ENCODE measurements around the gene PTPRT. TPM values are rescaled to one million over a fixed set of nuclear protein-coding genes. Genes with fewer than 3 reads are reported as not detected.

Gene PTPRT
- total RNA-seq, 1 experiment from 2014 or later = not detected

DNA sequence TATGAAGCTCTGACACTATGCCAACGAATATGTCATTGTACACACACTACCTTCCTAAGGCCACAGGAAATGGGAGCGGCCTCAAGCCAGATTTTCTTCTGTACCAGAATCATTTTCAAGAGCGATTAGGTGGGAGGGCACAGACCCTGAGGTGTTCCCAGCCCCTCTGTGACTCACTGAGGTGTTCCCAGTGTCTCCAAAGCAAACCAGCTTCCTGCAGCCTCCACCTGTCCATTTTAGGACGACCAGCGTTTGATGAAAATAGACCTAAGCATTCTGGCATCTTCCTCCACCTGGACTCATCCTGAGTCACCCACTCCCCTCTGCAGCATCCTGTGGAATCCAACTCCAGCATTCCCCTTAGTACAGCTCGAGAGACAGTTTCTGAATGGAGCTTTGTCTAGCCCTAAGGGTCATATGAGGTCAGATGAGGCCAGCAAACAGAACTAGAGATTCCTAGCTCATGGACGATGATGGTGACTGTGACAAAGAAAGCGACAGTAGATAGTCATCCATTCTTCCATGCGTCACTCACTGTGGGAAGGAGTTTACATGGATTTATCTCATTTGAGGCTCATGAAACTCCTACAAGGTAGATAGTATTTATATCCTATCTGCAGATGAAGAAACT is 203.4 kb downstream of the PTPRT start:
- DNase-seq (ENCODE audit: low read depth, low spot score) = no peak
- no peak for TF ChIP-seq SIN3A (IDR thresholded peaks at IDR 0.05; ENCODE audit: borderline replicate concordance, insufficient read depth, low read depth, low read length)
- no peak for TF ChIP-seq TCF7L2 (IDR thresholded peaks at IDR 0.05; ENCODE audit: low read depth, low read length)
- CTCF ChIA-PET = no interaction called here
- BruUV-seq (replicated peaks) = no TSS peak
- Histone ChIP-seq H3K27me3 (ENCODE audit: control insufficient read depth, insufficient read depth, low read length) (no peaks in the 10 kb centered on the region; the same call in 1 of the 2 replicates), H3K9me3 (ENCODE audit: control insufficient read depth, insufficient read depth, low read depth, low read length) (no peaks in the 10 kb centered on the region), H3K4me3 (ENCODE audit: low read depth in 2 of 2, low read length in 2 of 2) (no peak overlapping the region), H3K27ac (ENCODE audit: low read length) (no peak overlapping the region), H3K4me1 (ENCODE audit: control insufficient read depth, insufficient read depth, low read length) (no peaks in the 10 kb centered on the region), H3K36me3 (ENCODE audit: control insufficient read depth, insufficient read depth, low read length) (no peaks in the 10 kb centered on the region)
- ATAC-seq = no peak
- intact Hi-C loops (cut with micrococcal nuclease; ENCODE audit: unreplicated experiment) (no loop called here), in situ Hi-C loops (cut with HindIII; ENCODE audit: low pct_unique_long_range_greater_than_20kb, low sequenced_read_pairs) (no loop called here)
- POLR2A ChIA-PET = no interaction called here

DNA sequence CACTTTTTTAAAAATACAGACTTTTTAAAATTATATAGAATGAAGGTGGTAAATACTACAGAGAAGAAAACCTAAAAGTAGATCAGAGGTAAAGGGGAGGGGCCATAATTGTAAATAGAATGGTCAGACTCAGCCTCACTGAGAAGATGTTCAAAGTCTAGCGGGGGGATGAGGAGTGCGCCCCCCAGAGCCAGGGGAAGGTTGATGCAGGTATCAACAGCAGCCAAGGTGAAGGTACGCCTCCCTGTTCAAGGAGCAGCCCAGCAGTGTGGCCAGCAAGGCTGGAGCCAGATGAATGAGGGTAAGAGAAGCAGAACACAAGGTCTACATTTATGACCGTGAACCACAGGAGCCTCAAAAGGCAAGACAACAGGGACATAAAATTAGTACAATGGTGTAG is 204.1 kb downstream of the PTPRT start:
- H3K9me3 ChIP-seq (ENCODE audit: control insufficient read depth, insufficient read depth, low read depth, low read length) = no peaks in the 10 kb centered on the region
- H3K27ac ChIP-seq (ENCODE audit: low read length) = no peak overlapping the region
- H3K4me3 ChIP-seq (ENCODE audit: low read depth in 2 of 2, low read length in 2 of 2) = no peak overlapping the region
- intact Hi-C loops (cut with micrococcal nuclease; ENCODE audit: unreplicated experiment) (no loop called here), in situ Hi-C loops (cut with HindIII; ENCODE audit: low pct_unique_long_range_greater_than_20kb, low sequenced_read_pairs) (no loop called here)
- ChIA-PET POLR2A (no interaction called here), CTCF (no interaction called here)
- no peaks in the 10 kb centered on the region; the same call in 1 of the 2 replicates for H3K27me3 ChIP-seq (ENCODE audit: control insufficient read depth, insufficient read depth, low read length)
- H3K36me3 ChIP-seq (ENCODE audit: control insufficient read depth, insufficient read depth, low read length) = no peaks in the 10 kb centered on the region
- TF ChIP-seq SIN3A (IDR thresholded peaks at IDR 0.05; ENCODE audit: borderline replicate concordance, insufficient read depth, low read depth, low read length) (no peak), POLR2AphosphoS5 (IDR thresholded peaks at IDR 0.05; ENCODE audit: low read depth, low read length) (no peak), TCF7L2 (IDR thresholded peaks at IDR 0.05; ENCODE audit: low read depth, low read length) (no peak)
- TF ChIP-seq, protein P1, sequence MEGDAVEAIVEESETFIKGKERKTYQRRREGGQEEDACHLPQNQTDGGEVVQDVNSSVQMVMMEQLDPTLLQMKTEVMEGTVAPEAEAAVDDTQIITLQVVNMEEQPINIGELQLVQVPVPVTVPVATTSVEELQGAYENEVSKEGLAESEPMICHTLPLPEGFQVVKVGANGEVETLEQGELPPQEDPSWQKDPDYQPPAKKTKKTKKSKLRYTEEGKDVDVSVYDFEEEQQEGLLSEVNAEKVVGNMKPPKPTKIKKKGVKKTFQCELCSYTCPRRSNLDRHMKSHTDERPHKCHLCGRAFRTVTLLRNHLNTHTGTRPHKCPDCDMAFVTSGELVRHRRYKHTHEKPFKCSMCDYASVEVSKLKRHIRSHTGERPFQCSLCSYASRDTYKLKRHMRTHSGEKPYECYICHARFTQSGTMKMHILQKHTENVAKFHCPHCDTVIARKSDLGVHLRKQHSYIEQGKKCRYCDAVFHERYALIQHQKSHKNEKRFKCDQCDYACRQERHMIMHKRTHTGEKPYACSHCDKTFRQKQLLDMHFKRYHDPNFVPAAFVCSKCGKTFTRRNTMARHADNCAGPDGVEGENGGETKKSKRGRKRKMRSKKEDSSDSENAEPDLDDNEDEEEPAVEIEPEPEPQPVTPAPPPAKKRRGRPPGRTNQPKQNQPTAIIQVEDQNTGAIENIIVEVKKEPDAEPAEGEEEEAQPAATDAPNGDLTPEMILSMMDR (IDR thresholded peaks at IDR 0.05) = no peak
- TF ChIP-seq, protein P2, sequence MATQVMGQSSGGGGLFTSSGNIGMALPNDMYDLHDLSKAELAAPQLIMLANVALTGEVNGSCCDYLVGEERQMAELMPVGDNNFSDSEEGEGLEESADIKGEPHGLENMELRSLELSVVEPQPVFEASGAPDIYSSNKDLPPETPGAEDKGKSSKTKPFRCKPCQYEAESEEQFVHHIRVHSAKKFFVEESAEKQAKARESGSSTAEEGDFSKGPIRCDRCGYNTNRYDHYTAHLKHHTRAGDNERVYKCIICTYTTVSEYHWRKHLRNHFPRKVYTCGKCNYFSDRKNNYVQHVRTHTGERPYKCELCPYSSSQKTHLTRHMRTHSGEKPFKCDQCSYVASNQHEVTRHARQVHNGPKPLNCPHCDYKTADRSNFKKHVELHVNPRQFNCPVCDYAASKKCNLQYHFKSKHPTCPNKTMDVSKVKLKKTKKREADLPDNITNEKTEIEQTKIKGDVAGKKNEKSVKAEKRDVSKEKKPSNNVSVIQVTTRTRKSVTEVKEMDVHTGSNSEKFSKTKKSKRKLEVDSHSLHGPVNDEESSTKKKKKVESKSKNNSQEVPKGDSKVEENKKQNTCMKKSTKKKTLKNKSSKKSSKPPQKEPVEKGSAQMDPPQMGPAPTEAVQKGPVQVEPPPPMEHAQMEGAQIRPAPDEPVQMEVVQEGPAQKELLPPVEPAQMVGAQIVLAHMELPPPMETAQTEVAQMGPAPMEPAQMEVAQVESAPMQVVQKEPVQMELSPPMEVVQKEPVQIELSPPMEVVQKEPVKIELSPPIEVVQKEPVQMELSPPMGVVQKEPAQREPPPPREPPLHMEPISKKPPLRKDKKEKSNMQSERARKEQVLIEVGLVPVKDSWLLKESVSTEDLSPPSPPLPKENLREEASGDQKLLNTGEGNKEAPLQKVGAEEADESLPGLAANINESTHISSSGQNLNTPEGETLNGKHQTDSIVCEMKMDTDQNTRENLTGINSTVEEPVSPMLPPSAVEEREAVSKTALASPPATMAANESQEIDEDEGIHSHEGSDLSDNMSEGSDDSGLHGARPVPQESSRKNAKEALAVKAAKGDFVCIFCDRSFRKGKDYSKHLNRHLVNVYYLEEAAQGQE (IDR thresholded peaks at IDR 0.05; ENCODE audit: insufficient read depth in 1 of 2, low read depth in 2 of 2, low read length in 1 of 2) = no peak
- DNase-seq (ENCODE audit: low read depth, low spot score) (no peak), ATAC-seq (no peak)
- no peaks in the 10 kb centered on the region for H3K4me1 ChIP-seq (ENCODE audit: control insufficient read depth, insufficient read depth, low read length)
- BruUV-seq (replicated peaks) = no TSS peak

DNA sequence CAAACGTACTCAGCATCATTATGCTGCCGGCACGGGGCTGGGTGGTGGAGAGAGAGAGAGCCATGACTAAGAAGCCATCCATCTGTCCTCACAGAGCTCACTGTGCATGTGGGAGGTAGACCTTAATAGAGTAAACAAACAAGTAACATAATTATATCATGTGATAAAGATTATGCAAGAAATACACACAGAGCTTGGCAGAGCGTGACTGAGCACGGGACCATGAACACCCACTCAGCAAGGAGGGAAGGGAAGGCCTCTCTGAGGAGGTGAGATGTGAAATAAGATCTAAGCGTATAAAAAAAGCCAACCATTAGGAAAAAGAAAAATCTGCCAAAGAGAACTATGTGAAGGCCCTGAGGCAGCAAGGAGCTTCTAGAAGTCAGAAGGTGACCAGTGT is 207.5 kb downstream of the PTPRT start:
- no peaks in the 10 kb centered on the region for H3K4me1 ChIP-seq (ENCODE audit: control insufficient read depth, insufficient read depth, low read length)
- DNase-seq (ENCODE audit: low read depth, low spot score) (no peak), ATAC-seq (no peak)
- no peak for TF ChIP-seq SIN3A (IDR thresholded peaks at IDR 0.05; ENCODE audit: borderline replicate concordance, insufficient read depth, low read depth, low read length)
- TF ChIP-seq, protein P2 (IDR thresholded peaks at IDR 0.05; ENCODE audit: insufficient read depth in 1 of 2, low read depth in 2 of 2, low read length in 1 of 2) = no peak
- TF ChIP-seq POLR2AphosphoS5 (IDR thresholded peaks at IDR 0.05; ENCODE audit: low read depth, low read length) = no peak
- TF ChIP-seq, protein P1 (IDR thresholded peaks at IDR 0.05) = no peak
- TF ChIP-seq TCF7L2 (IDR thresholded peaks at IDR 0.05; ENCODE audit: low read depth, low read length) = no peak
- no TSS peak for BruUV-seq (replicated peaks)
- H3K27me3 ChIP-seq (ENCODE audit: control insufficient read depth, insufficient read depth, low read length) = peaks cover 6% of the 10 kb centered on the region; the same call in 1 of the 2 replicates
- ChIA-PET POLR2A (interaction anchor here (0.6 kb wide), 1 partner anchor 102 kb away, joined by 3 read pairs; no protein-coding TSS in a partner anchor), CTCF (no interaction called here)
- H3K9me3 ChIP-seq (ENCODE audit: control insufficient read depth, insufficient read depth, low read depth, low read length) = no peaks in the 10 kb centered on the region
- no peak overlapping the region for H3K27ac ChIP-seq (ENCODE audit: low read length)
- no peak overlapping the region for H3K4me3 ChIP-seq (ENCODE audit: low read depth in 2 of 2, low read length in 2 of 2)
- in situ Hi-C loops (cut with HindIII; ENCODE audit: low pct_unique_long_range_greater_than_20kb, low sequenced_read_pairs) = no loop called here
- no peaks in the 10 kb centered on the region for H3K36me3 ChIP-seq (ENCODE audit: control insufficient read depth, insufficient read depth, low read length)
- intact Hi-C loops (cut with micrococcal nuclease; ENCODE audit: unreplicated experiment) = no loop called here

Data from Panc1 (cell line).